SK-N-MC (cell line): ENCODE measurements around the gene CHIC2.

Source experiments
- EZH2 ChIP-seq: fragments of 200-600 bp; sonication (generic); IDR thresholded peaks from one replicate; pipeline ENCODE4 v1.6.1; 2017; ENCODE audit warnings: antibody characterized with exemption
- POLR2AphosphoS5 ChIP-seq: IDR thresholded peaks from 2 replicates; pipeline ENCODE4 v1.6.1; 2012; ENCODE audit warnings: mild to moderate bottlenecking, low read depth, low read length, borderline replicate concordance

- TF ChIP-seq POLR2AphosphoS5 (no peak), EZH2 (no peak)
Measured at GRCh38 chr4:54090404-54090803, 26.0 kb upstream of the CHIC2 start.
